DOHH2 (cell line): ENCODE data around the gene ADRA1B.

Experiments
- H3F3A ChIP-seq: fragments of 200-600 bp; sonication (generic), shearing (Covaris generic); 2 replicates; pipeline ENCODE4 v1.6.0; 2016; ENCODE audit warnings: antibody characterized with exemption, mild to moderate bottlenecking; ENCODE audit not compliant: control insufficient read depth, insufficient read depth
- H3K27ac ChIP-seq: fragments of 200-600 bp; sonication (generic); 2 replicates; pipeline ENCODE4 v1.5.1; 2014; ENCODE audit warnings: low read depth, mild to moderate bottlenecking, low read length, moderate library complexity
- H3K27me3 ChIP-seq: fragments of 200-600 bp; sonication (generic); 2 replicates; pipeline ENCODE4 v1.6.1; 2014; ENCODE audit warnings: mild to moderate bottlenecking, low read length, mixed read lengths; ENCODE audit not compliant: control insufficient read depth
- H3K36me3 ChIP-seq: fragments of 200-600 bp; sonication (generic); 2 replicates; pipeline ENCODE4 v1.6.1; 2014; ENCODE audit warnings: mild to moderate bottlenecking, low read length, moderate library complexity, mixed read lengths; ENCODE audit not compliant: control insufficient read depth
- H3K4me1 ChIP-seq: fragments of 200-600 bp; sonication (generic); 2 replicates; pipeline ENCODE4 v1.6.1; 2014; ENCODE audit warnings: mild to moderate bottlenecking, low read length, mixed read lengths; ENCODE audit not compliant: control insufficient read depth
- H3K4me2 ChIP-seq: fragments of 200-600 bp; sonication (generic); 2 replicates; pipeline ENCODE4 v1.6.0; 2014; ENCODE audit warnings: mild to moderate bottlenecking, low read length, moderate library complexity
- H3K4me3 ChIP-seq: fragments of 200-600 bp; sonication (generic); 2 replicates; pipeline ENCODE4 v1.5.1; 2014; ENCODE audit warnings: mild to moderate bottlenecking, low read length, mixed read lengths
- H3K79me2 ChIP-seq: fragments of 200-600 bp; sonication (generic); 2 replicates; pipeline ENCODE4 v1.6.1; 2014; ENCODE audit warnings: mild to moderate bottlenecking, low read length, mixed read lengths; ENCODE audit not compliant: control insufficient read depth
- H3K9me2 ChIP-seq: fragments of 200-600 bp; sonication (generic); replicated peaks from 2 replicates; pipeline ENCODE4 v1.6.1; 2014; ENCODE audit warnings: mild to moderate bottlenecking, low read length, mixed read lengths; ENCODE audit not compliant: control insufficient read depth
- H3K9me3 ChIP-seq: fragments of 200-600 bp; sonication (generic); 2 replicates; pipeline ENCODE4 v1.6.1; 2014; ENCODE audit warnings: antibody characterized with exemption, low read length, mixed read lengths; ENCODE audit not compliant: control insufficient read depth, insufficient read depth
- H4K20me1 ChIP-seq: fragments of 200-600 bp; sonication (generic); 2 replicates; pipeline ENCODE4 v1.6.0; 2014; ENCODE audit warnings: low read depth, mild to moderate bottlenecking, antibody characterized with exemption, low read length, moderate library complexity; ENCODE audit not compliant: control insufficient read depth, insufficient read depth
- EZH2phosphoT487 ChIP-seq: fragments of 200-600 bp; sonication (generic); IDR thresholded peaks from 2 replicates; pipeline ENCODE4 v1.6.1; 2017; ENCODE audit warnings: borderline replicate concordance, mild to moderate bottlenecking, antibody characterized with exemption, low read length, moderate library complexity, mixed read lengths
- TF ChIP-seq, protein P1 (sequence below): fragments of 200-600 bp; sonication (generic); IDR thresholded peaks from one replicate; pipeline ENCODE4 v1.5.1; 2014; ENCODE audit warnings: antibody characterized with exemption, mild to moderate bottlenecking, low read depth, low read length; ENCODE audit not compliant: poor library complexity, severe bottlenecking

The ADRA1B gene

GRCh38 chr5:159990506-159990905, 74.2 kb downstream of the ADRA1B start:
- Histone ChIP-seq H4K20me1 (no peaks in the 10 kb centered on the region), H3K4me1 (peaks cover 9% of the 10 kb centered on the region; the same call in 1 of the 2 replicates), H3F3A (no peaks in the 10 kb centered on the region), H3K27me3 (peaks cover 39% of the 10 kb centered on the region), H3K9me2 (no peaks in the 10 kb centered on the region), H3K79me2 (no peaks in the 10 kb centered on the region), H3K4me3 (no peak overlapping the region), H3K4me2 (no peak overlapping the region), H3K9me3 (no peaks in the 10 kb centered on the region), H3K27ac (no peak overlapping the region), H3K36me3 (no peaks in the 10 kb centered on the region)
- TF ChIP-seq, protein P1, sequence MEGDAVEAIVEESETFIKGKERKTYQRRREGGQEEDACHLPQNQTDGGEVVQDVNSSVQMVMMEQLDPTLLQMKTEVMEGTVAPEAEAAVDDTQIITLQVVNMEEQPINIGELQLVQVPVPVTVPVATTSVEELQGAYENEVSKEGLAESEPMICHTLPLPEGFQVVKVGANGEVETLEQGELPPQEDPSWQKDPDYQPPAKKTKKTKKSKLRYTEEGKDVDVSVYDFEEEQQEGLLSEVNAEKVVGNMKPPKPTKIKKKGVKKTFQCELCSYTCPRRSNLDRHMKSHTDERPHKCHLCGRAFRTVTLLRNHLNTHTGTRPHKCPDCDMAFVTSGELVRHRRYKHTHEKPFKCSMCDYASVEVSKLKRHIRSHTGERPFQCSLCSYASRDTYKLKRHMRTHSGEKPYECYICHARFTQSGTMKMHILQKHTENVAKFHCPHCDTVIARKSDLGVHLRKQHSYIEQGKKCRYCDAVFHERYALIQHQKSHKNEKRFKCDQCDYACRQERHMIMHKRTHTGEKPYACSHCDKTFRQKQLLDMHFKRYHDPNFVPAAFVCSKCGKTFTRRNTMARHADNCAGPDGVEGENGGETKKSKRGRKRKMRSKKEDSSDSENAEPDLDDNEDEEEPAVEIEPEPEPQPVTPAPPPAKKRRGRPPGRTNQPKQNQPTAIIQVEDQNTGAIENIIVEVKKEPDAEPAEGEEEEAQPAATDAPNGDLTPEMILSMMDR, result peak; percentile 17
- TF ChIP-seq EZH2phosphoT487, result no peak

GRCh38 chr5:159992566-159992965, 76.3 kb downstream of the ADRA1B start:
- Histone ChIP-seq H3F3A (no peaks in the 10 kb centered on the region), H3K36me3 (no peaks in the 10 kb centered on the region), H3K27ac (no peak overlapping the region), H3K4me1 (peaks cover 3% of the 10 kb centered on the region; the same call in 1 of the 2 replicates), H3K4me2 (no peak overlapping the region), H3K4me3 (no peak overlapping the region), H3K9me2 (no peaks in the 10 kb centered on the region), H3K27me3 (peaks cover 27% of the 10 kb centered on the region), H4K20me1 (no peaks in the 10 kb centered on the region), H3K79me2 (no peaks in the 10 kb centered on the region), H3K9me3 (no peaks in the 10 kb centered on the region)
- TF ChIP-seq EZH2phosphoT487, result no peak
- TF ChIP-seq, protein P1, result no peak

GRCh38 chr5:159993194-159993593, 76.9 kb downstream of the ADRA1B start:
- no peaks in the 10 kb centered on the region for H4K20me1 ChIP-seq
- H3F3A ChIP-seq, result no peaks in the 10 kb centered on the region
- H3K79me2 ChIP-seq, result no peaks in the 10 kb centered on the region
- H3K4me3 ChIP-seq, result no peak overlapping the region
- no peak overlapping the region for H3K27ac ChIP-seq
- no peaks in the 10 kb centered on the region for H3K9me2 ChIP-seq
- peaks cover 21% of the 10 kb centered on the region for H3K27me3 ChIP-seq
- H3K36me3 ChIP-seq, result no peaks in the 10 kb centered on the region
- no peaks in the 10 kb centered on the region for H3K4me1 ChIP-seq
- no peak overlapping the region for H3K4me2 ChIP-seq
- TF ChIP-seq EZH2phosphoT487, result no peak
- TF ChIP-seq, protein P1, result no peak
- no peaks in the 10 kb centered on the region for H3K9me3 ChIP-seq

- H3K4me1 ChIP-seq, result no peaks in the 10 kb centered on the region
- H3K27ac ChIP-seq, result no peak overlapping the region
- peaks cover 25% of the 10 kb centered on the region for H3K27me3 ChIP-seq
- no peaks in the 10 kb centered on the region for H3K9me3 ChIP-seq
- H3F3A ChIP-seq, result no peaks in the 10 kb centered on the region
- TF ChIP-seq EZH2phosphoT487, result no peak
- TF ChIP-seq, protein P1, result no peak
- no peaks in the 10 kb centered on the region for H3K9me2 ChIP-seq
- H3K4me2 ChIP-seq, result no peak overlapping the region
- no peaks in the 10 kb centered on the region for H3K79me2 ChIP-seq
- no peak overlapping the region for H3K4me3 ChIP-seq
- no peaks in the 10 kb centered on the region for H4K20me1 ChIP-seq
- H3K36me3 ChIP-seq, result no peaks in the 10 kb centered on the region
Observed at GRCh38 chr5:159995907-159996306, 79.6 kb downstream of the ADRA1B start.
